GM21737 (cell line): ENCODE measurements around the gene GLA.

Source experiments
- ATAC-seq: cut with Tn5 transposase; IDR thresholded peaks from one replicate; pipeline ENCODE4 v1.9.1; 2021; ENCODE audit warnings: mild to moderate bottlenecking, moderate library complexity; ENCODE audit not compliant: unreplicated experiment

The GLA gene

DNA sequence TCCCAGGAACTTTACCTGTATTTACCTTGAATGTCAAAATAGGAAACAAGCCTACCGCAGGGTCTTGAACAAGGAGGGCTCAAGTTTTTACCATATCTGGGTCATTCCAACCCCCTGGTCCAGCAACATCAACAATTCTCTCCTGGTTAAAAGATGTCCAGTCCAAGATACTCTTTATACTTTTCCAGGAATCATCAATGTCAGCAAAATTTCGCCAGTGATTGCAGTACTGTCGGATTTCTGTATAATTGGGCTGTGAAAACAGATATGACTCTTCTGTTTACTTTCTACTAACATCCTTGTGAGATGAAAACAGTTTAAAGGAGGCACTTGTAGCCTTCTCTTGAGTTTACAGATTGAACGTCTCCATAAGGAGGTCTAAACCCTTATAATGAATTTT is 9.0 kb downstream of the GLA start:
- no peak for ATAC-seq

DNA sequence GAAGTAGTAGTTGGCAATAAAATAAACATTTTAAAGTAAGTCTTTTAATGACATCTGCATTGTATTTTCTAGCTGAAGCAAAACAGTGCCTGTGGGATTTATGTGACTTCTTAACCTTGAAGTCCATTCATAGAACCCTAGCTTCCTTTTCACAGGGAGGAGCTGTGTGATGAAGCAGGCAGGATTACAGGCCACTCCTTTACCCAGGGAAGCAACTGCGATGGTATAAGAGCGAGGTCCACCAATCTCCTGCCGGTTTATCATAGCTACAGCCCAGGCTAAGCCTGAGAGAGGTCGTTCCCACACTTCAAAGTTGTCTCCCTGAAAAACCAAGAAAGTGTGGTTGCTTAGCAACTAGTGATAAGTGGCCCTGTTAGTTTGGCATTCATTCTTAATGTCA is 9.9 kb downstream of the GLA start:
- ATAC-seq: no peak

DNA sequence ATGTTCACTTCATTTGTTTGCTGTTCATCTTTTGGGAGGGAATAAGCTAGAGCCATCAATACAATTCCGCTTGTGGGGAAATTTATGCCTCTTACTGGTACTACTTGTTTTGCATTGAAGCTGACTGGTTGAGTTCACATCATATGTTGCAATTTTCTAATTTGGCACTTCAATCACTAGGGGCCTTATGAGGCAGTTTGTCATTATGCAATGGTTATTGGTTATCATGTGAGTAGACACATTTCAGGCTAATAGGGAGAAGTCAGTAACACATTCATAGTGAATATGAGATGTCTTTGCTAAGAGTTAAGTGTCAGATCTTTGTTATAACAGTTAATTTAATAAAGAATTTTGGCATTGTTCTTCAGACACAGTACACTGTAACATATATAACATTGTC is 11.9 kb downstream of the GLA start:
- ATAC-seq: no peak

- no peak for ATAC-seq
These were observed 13.4 kb downstream of the GLA start for GRCh38 chrX:101394372-101394771.

DNA sequence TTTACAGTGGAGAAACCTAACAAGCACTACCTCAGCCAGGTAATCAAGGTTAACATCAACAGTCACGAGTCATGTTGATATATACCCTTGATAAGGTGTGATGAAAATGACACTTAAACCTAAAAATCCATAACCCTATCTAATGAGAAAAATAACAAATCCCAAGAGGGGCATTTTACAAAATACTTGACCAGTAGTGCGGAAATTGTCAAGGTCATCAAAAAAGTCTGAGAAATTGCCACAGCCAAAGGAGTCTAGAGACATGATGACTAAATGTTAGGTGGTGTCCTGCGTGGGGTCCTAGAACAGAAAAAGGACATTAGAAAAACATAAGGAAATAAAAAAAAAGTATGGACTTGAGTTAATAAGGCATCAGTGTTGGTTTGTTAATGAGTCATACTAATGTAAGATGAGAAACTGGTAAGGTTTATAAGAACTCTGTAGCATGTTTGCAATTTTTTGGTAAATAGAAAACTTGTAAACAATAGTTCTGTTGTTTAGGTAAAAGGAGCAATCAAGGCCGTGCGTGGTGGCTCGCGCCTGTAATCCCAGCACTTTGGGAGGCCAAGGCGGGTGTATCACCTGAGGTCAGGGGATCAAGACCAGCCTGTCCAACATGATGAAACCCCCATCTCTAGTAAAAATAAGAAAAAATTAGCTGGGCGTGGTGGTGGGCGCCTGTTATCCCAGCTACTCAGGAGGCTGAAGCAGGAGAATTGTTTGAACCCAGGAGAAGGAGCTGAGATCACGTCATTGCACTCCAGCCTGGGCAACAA is 14.0 kb downstream of the GLA start:
- no peak for ATAC-seq

- no peak for ATAC-seq
These were observed 15.9 kb downstream of the GLA start for GRCh38 chrX:101391831-101392230.

- peak; percentile 78 for ATAC-seq
These were observed 16.8 kb downstream of the GLA start, which contains the start of gene RPL36A for GRCh38 chrX:101390664-101391525. Gene RPL36A (plus strand): TSS chrX:101391011. CDS start chrX:101391044, 33 bp downstream.

DNA sequence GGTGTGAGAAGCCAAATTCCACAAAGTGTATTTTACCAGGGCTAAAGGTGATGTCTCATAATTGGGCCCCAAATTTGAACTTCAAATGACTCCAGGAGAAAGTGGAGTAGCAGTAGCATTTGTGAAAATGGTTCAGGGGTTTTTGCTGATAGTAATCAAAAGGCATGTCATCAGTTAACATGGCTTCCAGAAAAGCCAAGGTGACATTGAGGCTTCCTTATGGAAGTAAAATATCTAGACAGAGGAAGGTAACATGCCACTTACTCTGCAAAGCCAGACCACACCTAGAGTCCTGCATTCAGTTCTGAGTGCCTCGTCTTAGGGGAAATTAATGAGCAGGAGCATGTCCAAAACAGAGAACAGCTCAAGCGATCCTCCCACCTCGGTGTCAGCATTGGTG is 19.1 kb downstream of the GLA start:
- ATAC-seq: no peak

- no peak for ATAC-seq
These were observed 21.2 kb downstream of the GLA start for GRCh38 chrX:101386542-101386885.

- peak; percentile 65 for ATAC-seq
These were observed 21.8 kb downstream of the GLA start, which contains the start of gene BTK for GRCh38 chrX:101385795-101386541. Gene BTK (minus strand): TSS chrX:101386191. CDS start chrX:101375284, 10,907 bp downstream.

DNA sequence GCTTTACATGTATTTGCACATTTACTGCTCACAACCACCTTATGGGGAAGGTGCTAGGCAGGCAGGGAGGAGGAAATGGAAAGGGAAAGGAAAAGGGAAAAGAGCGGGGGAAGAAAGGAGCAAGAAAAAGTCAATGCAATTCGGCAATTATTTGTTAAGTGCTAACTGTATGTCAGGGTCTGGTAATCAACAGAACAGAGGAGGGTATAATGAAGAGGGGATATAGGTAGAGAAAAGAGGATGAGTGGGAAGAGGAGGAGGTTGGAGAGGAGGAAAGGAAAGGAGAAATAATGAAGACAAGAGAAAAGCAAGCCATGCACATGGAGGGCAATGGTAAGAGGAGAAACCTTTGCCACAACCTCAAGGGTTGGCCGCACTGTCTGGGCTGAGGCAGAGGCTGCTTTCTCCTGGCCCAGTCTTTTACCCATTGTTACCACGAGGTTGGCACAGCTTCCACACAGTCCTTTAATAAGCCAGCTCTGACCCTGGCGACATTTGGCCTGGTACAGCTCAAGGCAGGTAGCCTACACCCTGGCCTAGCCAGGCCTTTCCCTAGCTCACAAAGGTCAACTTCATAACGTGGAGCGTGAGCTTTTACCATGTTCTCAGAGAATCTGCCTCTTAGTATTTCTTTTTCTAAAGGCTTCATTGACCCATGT is 22.6 kb downstream of the GLA start:
- ATAC-seq: no peak

DNA sequence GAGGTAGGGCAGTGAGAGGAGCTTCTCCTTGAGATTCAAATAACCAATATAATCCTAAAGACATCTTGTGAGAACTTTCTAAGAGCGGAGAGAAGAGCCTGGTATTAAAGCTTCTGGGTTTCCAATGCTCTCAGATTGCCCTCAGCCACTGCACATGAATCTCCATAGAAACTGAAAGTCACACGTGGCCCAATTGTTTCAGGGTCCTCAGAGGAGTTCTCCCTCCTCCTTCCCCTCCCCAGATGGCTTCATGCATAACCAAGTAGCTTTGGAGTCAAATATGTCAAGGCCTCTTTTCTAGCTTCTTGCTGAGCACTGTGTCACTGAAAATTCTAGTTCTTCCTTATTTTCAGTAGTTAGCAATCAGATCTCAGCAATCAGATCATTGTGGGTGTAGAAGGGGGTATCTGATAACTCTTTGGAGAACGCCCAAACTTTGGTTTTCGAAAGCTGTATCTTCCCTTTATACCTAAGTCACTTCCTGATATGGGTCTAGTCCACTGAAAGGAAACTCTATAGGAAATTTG is 24.0 kb downstream of the GLA start:
- peak; percentile 70 for ATAC-seq

DNA sequence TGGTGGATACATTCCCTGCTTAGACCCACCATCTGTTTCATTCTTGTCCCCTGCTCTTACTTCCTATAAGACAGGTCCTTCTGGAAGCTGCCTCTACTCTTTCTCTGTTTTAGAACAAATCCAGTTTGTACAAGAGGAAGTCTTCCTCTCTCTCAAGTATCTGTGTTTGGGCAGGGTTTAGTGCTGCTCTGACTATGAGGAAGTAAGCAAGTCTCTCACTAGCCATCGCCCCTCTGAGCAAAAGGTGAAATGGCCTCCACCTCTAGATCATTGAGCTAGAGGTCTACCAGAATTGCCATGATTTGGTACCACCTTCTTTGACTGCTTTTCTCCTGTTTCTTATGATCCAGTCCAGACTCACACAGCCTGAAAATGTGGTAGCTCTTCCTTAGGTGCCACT is 30.2 kb downstream of the GLA start:
- ATAC-seq: no peak

DNA sequence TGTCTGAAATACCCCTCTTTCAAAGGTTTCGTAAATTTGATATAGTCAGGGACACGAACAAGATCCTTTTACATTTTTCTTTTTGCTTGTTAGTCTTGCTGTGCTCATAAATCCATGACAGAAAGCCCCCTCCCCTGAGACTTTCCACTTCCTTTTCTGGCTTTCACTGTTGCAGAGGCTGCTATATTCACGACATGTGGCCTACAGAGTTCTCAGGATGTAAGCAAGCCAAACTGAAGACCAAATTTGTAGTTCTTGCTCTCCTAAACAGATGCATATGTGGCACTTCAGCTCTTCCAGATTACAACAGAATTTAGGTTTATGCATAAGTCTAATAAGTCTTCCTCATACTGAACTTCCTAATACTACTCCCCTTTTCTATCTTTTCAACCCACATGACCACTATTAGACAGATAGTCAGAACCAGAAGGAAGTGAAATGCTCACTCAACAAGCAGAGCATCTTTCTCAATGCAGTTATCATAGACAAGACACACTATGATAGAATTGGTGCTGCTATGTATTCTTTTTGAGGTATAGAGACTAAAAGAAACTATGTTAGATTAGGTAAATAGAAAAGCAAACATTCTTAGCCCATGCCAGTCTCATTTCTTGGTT is 36.7 kb downstream of the GLA start:
- peak; percentile 71 for ATAC-seq

DNA sequence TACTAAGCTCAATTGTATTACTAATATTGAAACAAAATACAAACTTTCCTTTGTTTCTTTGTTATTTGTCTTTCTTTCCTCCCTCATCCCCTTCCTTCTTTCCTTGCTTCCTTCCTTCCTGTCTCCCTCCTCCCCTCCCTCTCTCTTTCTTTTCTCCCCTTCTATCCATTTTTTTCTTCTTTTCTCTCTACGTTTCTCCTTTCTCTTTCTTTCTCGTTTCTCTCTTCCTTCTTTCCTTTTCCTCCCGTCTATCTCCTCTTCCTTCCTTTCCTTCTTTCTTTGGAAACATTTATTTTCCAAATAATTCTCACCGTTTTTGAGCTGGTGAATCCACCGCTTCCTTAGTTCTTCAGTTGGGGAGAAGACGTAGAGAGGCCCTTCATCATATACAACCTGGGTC is 38.0 kb downstream of the GLA start:
- no peak for ATAC-seq

- ATAC-seq: no peak
These were observed 38.9 kb downstream of the GLA start for GRCh38 chrX:101368800-101369199.

- no peak for ATAC-seq
These were observed 42.4 kb downstream of the GLA start for GRCh38 chrX:101365301-101365795.

DNA sequence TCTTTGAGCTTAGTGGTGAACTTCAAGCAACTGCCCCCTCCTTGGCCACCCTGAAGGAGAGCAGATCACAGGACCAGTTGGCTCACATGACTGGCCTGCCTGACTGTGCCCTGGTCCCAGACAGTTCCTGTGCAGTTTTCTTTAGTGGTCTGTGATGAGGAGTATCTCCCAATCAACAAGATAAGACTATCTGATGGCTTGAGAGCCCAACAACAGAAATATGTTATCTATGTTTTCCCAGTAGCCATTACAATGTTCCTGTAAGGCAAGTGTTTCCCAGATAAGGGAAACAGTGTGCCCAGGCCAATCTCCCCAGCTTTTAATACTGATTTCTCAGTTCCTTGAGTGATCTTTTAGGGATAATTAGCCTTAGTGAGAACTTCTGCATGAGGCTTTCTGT is 45.0 kb downstream of the GLA start:
- no peak for ATAC-seq

DNA sequence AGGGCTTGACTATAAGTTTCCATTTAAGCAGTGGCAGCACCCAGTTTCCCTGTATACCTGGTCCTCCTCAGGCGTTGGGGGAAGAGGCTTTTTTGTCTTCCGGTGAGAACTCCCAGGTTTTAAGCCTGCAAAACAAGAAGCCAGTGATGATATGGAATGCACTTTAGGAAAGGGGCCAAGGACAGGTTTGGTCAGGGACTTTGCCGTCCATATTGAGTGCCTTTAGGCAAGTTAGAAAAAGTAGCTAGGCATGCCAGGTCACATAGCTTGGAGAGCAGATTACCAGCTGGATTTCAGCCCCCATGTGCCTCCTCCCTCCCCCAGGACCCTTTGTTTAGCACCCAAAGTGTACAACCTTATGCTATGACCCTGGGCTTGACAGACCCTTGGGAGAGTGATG is 45.6 kb downstream of the GLA start:
- ATAC-seq: no peak

GRCh38 chrX:101360390-101360789 is 47.3 kb downstream of the GLA start:
- ATAC-seq: no peak
